A549 (cell line): ENCODE results near the gene C1orf21.

Experiments used
- CEBPB ChIP-seq, 2 experiments: fragments of >200 bp in 1 of 2; sonication (Bioruptor Twin) in 1 of 2; formaldehyde crosslinking in 1 of 2; IDR thresholded peaks; 2 replicates each; pipeline ENCODE4 v1.6.1; 2012 to 2016
- CTCF ChIP-seq: fragments of >200 bp; sonication (Bioruptor Twin); formaldehyde crosslinking; IDR thresholded peaks from 3 replicates; pipeline ENCODE4 v1.5.1; 2016
- POLR2A ChIP-seq: IDR thresholded peaks from 2 replicates; pipeline ENCODE4 v1.6.1; 2012; ENCODE audit warnings: mild to moderate bottlenecking, low read length
- TF ChIP-seq, protein P1 (sequence below): IDR thresholded peaks from 2 replicates; pipeline ENCODE4 v1.6.1; 2012

DNA sequence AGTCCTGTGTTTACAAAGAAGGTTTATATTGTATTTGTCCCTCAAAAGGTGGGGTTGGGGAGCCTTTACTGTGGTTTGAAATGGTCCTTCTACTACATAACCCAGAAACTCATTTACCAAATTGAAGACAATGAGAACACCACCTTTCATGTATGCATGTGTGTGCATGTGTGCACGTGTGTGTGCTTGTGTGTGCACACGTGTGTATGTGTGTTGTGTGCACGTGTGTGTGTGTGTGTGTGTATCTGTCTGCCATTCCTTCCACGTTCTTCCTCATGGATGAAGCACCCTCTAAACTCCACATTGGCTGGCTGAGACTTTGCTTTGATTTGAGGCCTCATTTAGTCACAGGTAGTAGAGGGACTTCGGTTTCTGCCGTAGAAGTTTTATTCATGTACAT lies 229.7 kb downstream of the C1orf21 start:
- TF ChIP-seq CEBPB (IDR thresholded peaks at IDR 0.05) (no peak), POLR2A (no peak), CTCF (no peak)
- TF ChIP-seq, protein P1, sequence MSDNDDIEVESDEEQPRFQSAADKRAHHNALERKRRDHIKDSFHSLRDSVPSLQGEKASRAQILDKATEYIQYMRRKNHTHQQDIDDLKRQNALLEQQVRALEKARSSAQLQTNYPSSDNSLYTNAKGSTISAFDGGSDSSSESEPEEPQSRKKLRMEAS = no peak
